ENCODE data around the gene PAGE5. TPM values are rescaled to one million over a fixed set of nuclear protein-coding genes. Genes with fewer than 3 reads are reported as not detected.

PAGE5 gene, protein sequence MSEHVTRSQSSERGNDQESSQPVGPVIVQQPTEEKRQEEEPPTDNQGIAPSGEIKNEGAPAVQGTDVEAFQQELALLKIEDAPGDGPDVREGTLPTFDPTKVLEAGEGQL
- total RNA-seq = not detected

DNA sequence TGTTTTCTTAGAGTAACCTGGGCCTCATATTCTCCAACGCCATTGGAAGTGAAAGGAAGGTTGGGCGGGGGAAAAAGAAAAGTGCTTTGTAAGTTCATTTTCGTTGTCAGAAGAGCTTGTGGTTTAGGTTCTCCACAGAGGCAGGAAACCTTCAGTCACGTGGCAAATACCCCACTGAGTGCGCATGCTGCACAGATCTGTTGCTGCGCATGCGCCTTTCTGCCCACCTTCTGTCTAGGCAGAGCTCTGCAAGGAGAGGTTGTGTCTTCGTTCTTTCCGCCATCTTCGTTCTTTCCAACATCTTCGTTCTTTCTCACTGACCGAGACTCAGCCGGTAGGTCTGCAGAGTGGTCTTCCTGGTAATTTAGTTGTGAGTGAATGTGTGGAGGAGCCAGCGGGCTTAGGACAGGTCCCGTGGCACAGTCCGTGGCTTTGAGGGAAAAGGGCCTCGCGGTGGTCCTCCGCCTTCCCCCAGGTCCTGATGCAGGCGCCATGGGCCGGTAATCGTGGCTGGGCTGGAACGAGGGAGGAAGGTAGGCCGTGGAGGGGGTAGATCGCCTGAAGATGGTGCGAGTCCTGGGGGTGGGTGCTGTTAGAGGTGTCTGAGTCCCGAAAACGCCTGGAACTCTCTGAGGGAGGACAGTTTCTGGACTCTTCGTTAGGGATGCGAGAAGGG lies at the start of gene PAGE5:
PAGE5 (plus strand) TSS at position 228 of the 676 bp plus-strand sequence. CDS start 1,037 bp downstream, outside the sequence.
- intact Hi-C loops (cut with micrococcal nuclease) = no loop called here
- TF ChIP-seq, protein P1, sequence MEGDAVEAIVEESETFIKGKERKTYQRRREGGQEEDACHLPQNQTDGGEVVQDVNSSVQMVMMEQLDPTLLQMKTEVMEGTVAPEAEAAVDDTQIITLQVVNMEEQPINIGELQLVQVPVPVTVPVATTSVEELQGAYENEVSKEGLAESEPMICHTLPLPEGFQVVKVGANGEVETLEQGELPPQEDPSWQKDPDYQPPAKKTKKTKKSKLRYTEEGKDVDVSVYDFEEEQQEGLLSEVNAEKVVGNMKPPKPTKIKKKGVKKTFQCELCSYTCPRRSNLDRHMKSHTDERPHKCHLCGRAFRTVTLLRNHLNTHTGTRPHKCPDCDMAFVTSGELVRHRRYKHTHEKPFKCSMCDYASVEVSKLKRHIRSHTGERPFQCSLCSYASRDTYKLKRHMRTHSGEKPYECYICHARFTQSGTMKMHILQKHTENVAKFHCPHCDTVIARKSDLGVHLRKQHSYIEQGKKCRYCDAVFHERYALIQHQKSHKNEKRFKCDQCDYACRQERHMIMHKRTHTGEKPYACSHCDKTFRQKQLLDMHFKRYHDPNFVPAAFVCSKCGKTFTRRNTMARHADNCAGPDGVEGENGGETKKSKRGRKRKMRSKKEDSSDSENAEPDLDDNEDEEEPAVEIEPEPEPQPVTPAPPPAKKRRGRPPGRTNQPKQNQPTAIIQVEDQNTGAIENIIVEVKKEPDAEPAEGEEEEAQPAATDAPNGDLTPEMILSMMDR (IDR thresholded peaks at IDR 0.05) = no peak

DNA sequence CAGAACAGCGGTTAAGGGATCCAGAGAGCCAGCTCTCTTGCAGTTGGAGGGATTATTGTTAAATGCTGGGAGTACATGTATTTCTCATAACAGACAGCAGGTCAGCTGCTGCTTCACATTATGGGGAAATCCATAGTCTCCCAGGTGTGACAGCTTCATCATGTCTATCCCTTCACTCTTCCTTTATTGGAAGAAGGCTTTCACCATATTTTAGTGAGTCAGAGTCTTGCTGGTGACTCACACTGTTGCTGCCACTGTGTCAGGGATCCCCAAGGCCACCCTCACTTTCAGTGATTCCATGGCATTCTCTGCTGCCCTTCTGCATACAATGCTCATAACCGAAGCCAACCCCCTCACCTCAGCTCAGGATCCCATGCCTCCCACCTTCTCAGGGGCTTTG lies 32.9 kb upstream of the PAGE5 start:
- DNase-seq (no peak), ATAC-seq (no peak)
- TF ChIP-seq, protein P1 (IDR thresholded peaks at IDR 0.05) = no peak
- CTCF ChIA-PET = no interaction called here
- Mint-ChIP-seq H3K9me3 (no peaks in the 10 kb centered on the region), H3K4me1 (ENCODE audit: low read depth) (no peaks in the 10 kb centered on the region), H3K27me3 (no peaks in the 10 kb centered on the region), H3K4me3 (no peak overlapping the region), H3K36me3 (ENCODE audit: low read depth) (no peaks in the 10 kb centered on the region), H3K27ac (no peak overlapping the region)
- POLR2A ChIA-PET = no interaction called here
- intact Hi-C loops (cut with micrococcal nuclease) = no loop called here

More for the DNA sequence above, at the start of gene PAGE5:
- Mint-ChIP-seq H3K27ac (no peak within 1 kb of the TSS), H3K4me1 (ENCODE audit: low read depth) (no peaks in the 10 kb centered on the region), H3K27me3 (no peaks in the 10 kb centered on the region), H3K9me3 (no peaks in the 10 kb centered on the region), H3K36me3 (ENCODE audit: low read depth) (no peaks in the 10 kb centered on the region), H3K4me3 (no peak within 1 kb of the TSS)
- DNase-seq = no peak
- ChIA-PET CTCF (no interaction called here), POLR2A (no interaction called here)
- no peak for ATAC-seq

- Mint-ChIP-seq H3K4me1 (ENCODE audit: low read depth) (no peaks in the 10 kb centered on the region), H3K9me3 (no peaks in the 10 kb centered on the region), H3K27ac (no peak overlapping the region), H3K27me3 (no peaks in the 10 kb centered on the region), H3K36me3 (ENCODE audit: low read depth) (no peaks in the 10 kb centered on the region), H3K4me3 (no peak overlapping the region)
- TF ChIP-seq, protein P1 (IDR thresholded peaks at IDR 0.05) = no peak
- intact Hi-C loops (cut with micrococcal nuclease) = no loop called here
- ChIA-PET CTCF (no interaction called here), POLR2A (no interaction called here)
- DNase-seq (no peak), ATAC-seq (no peak)
These were observed 23.5 kb upstream of the PAGE5 start for GRCh38 chrX:55196688-55197087.

DNA sequence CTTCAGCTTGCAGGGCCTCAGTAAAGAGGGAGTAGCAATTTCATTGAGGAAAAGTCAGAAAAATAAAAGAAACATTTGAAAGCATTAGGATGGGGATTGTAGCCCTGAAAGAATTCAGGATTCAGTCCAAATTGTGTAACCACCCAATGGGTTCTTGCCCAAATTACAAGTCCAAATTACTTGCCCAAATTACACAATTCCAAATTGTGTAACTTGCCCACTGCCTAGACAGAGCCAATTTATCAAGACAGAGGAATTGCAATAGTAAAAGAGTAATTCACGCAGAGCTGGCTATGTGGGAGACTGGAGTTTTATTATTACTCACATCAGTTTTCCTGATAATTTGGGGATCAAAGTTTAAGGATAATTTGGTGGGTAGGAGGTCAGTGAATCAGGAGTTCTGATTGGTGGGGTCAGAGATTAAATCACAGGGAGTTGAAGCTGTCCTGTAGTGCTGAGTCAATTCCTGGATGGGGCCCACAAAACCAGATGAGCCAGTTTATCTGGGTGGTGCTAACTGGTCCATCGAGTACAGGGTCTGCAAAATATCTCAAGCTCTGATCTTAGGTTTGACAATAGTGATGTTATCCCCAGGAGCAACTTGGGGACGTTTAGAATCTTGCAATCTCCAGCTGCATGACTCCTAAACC lies 18.1 kb upstream of the PAGE5 start:
- Mint-ChIP-seq H3K27me3 (no peaks in the 10 kb centered on the region), H3K4me3 (no peak overlapping the region), H3K4me1 (ENCODE audit: low read depth) (no peaks in the 10 kb centered on the region), H3K36me3 (ENCODE audit: low read depth) (no peaks in the 10 kb centered on the region), H3K9me3 (no peaks in the 10 kb centered on the region), H3K27ac (no peak overlapping the region)
- intact Hi-C loops (cut with micrococcal nuclease) = no loop called here
- ChIA-PET POLR2A (no interaction called here), CTCF (no interaction called here)
- TF ChIP-seq, protein P1 (IDR thresholded peaks at IDR 0.05) = no peak
- ATAC-seq (no peak), DNase-seq (no peak)

All from activated CD8-positive, alpha-beta T cell treated with anti-CD3 and anti-CD28 coated beads for 36 hours (primary cell).